Left ventricle myocardium inferior (tissue), 1 donor: ENCODE data around the gene MAGOHB. TPM values are rescaled to one million over a fixed set of nuclear protein-coding genes. Genes with fewer than 3 reads are reported as not detected.
"Not testable (repeated sequence)": the region's sequence is repeated elsewhere in the genome, so short reads cannot be mapped to it uniquely, and the experiment has no call there.

ENCODE experiments used
- DNase-seq: peaks from one replicate; pipeline ENCODE4 v3.0.0-alpha.2; 2020
- H3K27ac ChIP-seq: fragments of 200-600 bp; replicated peaks from 2 replicates; pipeline ENCODE4 v1.8.0; 2021
- H3K27me3 ChIP-seq: fragments of 200-600 bp; 2 replicates; pipeline ENCODE4 v1.8.0; 2021; ENCODE audit warnings: low read depth
- H3K36me3 ChIP-seq: fragments of 200-600 bp; 2 replicates; pipeline ENCODE4 v1.8.0; 2021
- H3K4me1 ChIP-seq: fragments of 200-600 bp; 2 replicates; pipeline ENCODE4 v1.8.0; 2021
- H3K4me3 ChIP-seq: fragments of 200-600 bp; 2 replicates; pipeline ENCODE4 v1.8.0; 2021; ENCODE audit warnings: mild to moderate bottlenecking, moderate library complexity
- H3K9me3 ChIP-seq: fragments of 200-600 bp; replicated peaks from 2 replicates; pipeline ENCODE4 v1.8.0; 2021
- CTCF ChIP-seq: fragments of 200-600 bp; IDR thresholded peaks from 2 replicates; pipeline ENCODE4 v1.8.0; 2021; ENCODE audit warnings: antibody characterized with exemption, mild to moderate bottlenecking, borderline replicate concordance
- intact Hi-C: fragments of 100-400 bp; cut with micrococcal nuclease; formaldehyde crosslinking; loops from one replicate; pipeline ENCODE4 v1.11.0; 2022
- total RNA-seq: library from RNA; stranded (reverse); fragmentation: NEBNext Ultra II Directional; extraction: Animal tissue kit (Norgen Biotek cat#: 25700); gene quantifications from one replicate; pipeline ENCODE4 v1.2.1, GENCODE V29; 2021
- donor health status: DM: no; HTN: yes; CAD: no; lungs with severe emphysema.

MAGOHB gene
- total RNA-seq, 1 donor from 2014 or later: 13.9 TPM

DNA sequence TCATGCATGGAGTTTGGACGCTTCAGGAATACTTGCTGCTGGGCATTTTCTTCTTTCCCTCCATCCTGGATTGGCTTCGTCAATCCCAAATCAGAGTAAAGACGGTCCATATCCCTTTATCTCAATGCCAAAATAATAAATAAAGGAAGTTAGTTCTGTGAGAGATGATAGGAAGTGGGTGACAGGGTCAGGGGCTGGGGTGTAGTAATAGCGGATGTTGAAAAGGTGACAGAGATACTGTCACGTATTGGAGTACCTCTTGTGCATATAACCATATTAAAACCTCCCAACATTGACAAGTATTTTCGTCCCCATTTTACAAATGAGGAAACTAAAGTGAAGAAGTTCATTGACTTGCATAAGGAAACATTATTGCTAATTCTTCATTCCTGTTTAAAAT lies 12.4 kb downstream of the MAGOHB start:
- no peak overlapping the region for H3K4me3 ChIP-seq
- no peaks in the 10 kb centered on the region for H3K4me1 ChIP-seq
- TF ChIP-seq CTCF: no peak
- peaks cover 23% of the 10 kb centered on the region for H3K36me3 ChIP-seq
- intact Hi-C loops: no loop called here
- no peak for DNase-seq
- H3K27ac ChIP-seq: no peak overlapping the region
- no peaks in the 10 kb centered on the region for H3K9me3 ChIP-seq
- H3K27me3 ChIP-seq: no peaks in the 10 kb centered on the region

DNA sequence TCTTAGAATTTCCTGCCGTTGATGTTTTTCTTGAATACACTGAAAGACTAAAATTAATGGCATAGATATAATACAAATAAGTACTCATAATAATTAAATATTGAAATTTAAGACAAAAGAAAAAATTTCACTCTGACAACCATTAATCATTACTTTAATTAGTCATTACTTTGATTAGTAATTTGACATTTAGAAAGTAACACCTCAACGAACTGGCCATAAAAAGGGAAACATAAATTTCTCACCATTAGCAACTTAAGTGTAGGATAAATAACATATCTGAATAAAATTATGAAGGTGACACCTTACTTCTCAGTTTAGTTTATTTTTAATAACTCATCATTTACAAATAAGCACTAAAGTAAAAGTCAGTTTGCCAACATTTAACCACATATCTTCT lies 17.5 kb downstream of the MAGOHB start:
- H3K36me3 ChIP-seq: peaks cover 22% of the 10 kb centered on the region
- TF ChIP-seq CTCF: no peak
- intact Hi-C loops: no loop called here

GRCh38 chr12:10590966-10591365 lies 22.4 kb downstream of the MAGOHB start:
- H3K4me1 ChIP-seq: no peaks in the 10 kb centered on the region
- DNase-seq: no peak
- intact Hi-C loops: no loop called here
- H3K27me3 ChIP-seq: no peaks in the 10 kb centered on the region
- no peak overlapping the region for H3K27ac ChIP-seq
- H3K36me3 ChIP-seq: peaks cover 14% of the 10 kb centered on the region
- no peak for TF ChIP-seq CTCF
- H3K4me3 ChIP-seq: no peak overlapping the region
- H3K9me3 ChIP-seq: no peaks in the 10 kb centered on the region

More for the DNA sequence above, 17.5 kb downstream of the MAGOHB start:
- Histone ChIP-seq H3K9me3 (no peaks in the 10 kb centered on the region), H3K4me1 (no peaks in the 10 kb centered on the region), H3K27ac (no peak overlapping the region), H3K27me3 (no peaks in the 10 kb centered on the region), H3K4me3 (no peak overlapping the region)
- no peak for DNase-seq

- no peaks in the 10 kb centered on the region for H3K4me1 ChIP-seq
- H3K4me3 ChIP-seq: no peak overlapping the region
- H3K36me3 ChIP-seq: peaks cover 30% of the 10 kb centered on the region
- no peak for TF ChIP-seq CTCF
- no peak overlapping the region for H3K27ac ChIP-seq
- peaks cover 3% of the 10 kb centered on the region for H3K9me3 ChIP-seq
- DNase-seq: no peak
- H3K27me3 ChIP-seq: no peaks in the 10 kb centered on the region
- intact Hi-C loops: no loop called here
Measured at GRCh38 chr12:10584415-10584814, 29.0 kb downstream of the MAGOHB start.

GRCh38 chr12:10582704-10583103 lies 30.7 kb downstream of the MAGOHB start:
- intact Hi-C loops: no loop called here
- DNase-seq: no peak
- no peak overlapping the region for H3K4me3 ChIP-seq
- peaks cover 30% of the 10 kb centered on the region for H3K36me3 ChIP-seq
- no peaks in the 10 kb centered on the region for H3K27me3 ChIP-seq
- H3K27ac ChIP-seq: no peak overlapping the region
- H3K9me3 ChIP-seq: peaks cover 3% of the 10 kb centered on the region
- no peak for TF ChIP-seq CTCF
- no peaks in the 10 kb centered on the region for H3K4me1 ChIP-seq

GRCh38 chr12:10582133-10582532 lies 31.3 kb downstream of the MAGOHB start:
- DNase-seq, intact Hi-C loops, H3K9me3 ChIP-seq, H3K27ac ChIP-seq, H3K4me3 ChIP-seq, H3K27me3 ChIP-seq, H3K4me1 ChIP-seq: not testable (repeated sequence)
- peaks cover 30% of the 10 kb centered on the region for H3K36me3 ChIP-seq
